ENCODE data around the gene RRBP1. TPM values are rescaled to one million over a fixed set of nuclear protein-coding genes. Genes with fewer than 3 reads are reported as not detected.

The RRBP1 gene
- total RNA-seq, 4 donors from 2014 or later: 33.7 to 57.7 (median 43.2) TPM

DNA sequence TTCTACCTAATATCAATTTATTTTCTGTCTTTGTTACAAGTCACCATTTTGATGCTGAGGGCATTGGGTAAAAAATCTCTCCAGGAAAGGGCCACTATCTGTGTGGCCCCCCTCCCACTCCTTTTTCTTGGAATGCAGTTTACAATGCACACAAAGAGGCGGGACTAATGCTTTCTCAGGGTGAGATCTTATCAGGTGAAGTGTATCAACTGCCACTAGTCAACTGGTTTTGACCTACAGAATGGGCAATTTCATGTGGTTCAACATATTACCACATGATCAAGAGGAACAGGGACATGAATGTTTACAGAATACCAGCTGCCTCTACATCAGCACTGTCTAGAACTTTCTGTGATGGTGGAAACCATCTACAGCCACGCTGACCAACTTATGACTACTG, 3.7 kb downstream of the RRBP1 start:
- intact Hi-C loops (cut with DNase I; ENCODE audit: low total_unique reads): no loop called here
- 79 to 84% methylated on average over 2 of the region's 2 CpGs for WGBS, 2 donors
- TF ChIP-seq POLR2A (IDR thresholded peaks at IDR 0.05): no peak
- TF ChIP-seq, protein P1, sequence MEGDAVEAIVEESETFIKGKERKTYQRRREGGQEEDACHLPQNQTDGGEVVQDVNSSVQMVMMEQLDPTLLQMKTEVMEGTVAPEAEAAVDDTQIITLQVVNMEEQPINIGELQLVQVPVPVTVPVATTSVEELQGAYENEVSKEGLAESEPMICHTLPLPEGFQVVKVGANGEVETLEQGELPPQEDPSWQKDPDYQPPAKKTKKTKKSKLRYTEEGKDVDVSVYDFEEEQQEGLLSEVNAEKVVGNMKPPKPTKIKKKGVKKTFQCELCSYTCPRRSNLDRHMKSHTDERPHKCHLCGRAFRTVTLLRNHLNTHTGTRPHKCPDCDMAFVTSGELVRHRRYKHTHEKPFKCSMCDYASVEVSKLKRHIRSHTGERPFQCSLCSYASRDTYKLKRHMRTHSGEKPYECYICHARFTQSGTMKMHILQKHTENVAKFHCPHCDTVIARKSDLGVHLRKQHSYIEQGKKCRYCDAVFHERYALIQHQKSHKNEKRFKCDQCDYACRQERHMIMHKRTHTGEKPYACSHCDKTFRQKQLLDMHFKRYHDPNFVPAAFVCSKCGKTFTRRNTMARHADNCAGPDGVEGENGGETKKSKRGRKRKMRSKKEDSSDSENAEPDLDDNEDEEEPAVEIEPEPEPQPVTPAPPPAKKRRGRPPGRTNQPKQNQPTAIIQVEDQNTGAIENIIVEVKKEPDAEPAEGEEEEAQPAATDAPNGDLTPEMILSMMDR (IDR thresholded peaks at IDR 0.05): no peak
- no peak for DNase-seq (ENCODE audit: low spot score in 2 of 2)
- H3K4me3 ChIP-seq (ENCODE audit: low read depth, poor library complexity, severe bottlenecking): no peak overlapping the region

DNA sequence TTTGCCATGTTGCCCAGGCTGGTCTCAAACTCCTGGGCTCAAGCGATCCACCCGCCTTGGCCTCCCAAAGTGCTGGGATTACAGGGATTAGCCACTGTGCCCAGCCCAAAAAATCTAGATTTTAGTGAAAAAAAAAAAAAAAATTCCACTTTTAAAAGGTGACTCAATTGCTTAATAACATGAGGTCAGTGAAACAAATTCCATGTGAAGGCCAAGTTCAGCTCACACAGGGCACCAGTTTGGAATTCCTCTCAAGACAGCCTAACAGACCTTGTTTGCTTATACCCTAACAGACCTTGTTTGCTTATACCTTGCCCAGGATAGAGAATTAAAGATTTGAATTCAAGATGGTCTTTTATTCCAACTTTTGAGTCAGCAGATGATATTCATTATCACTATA, 5.1 kb downstream of the RRBP1 start:
- 92 to 98% methylated on average over 2 of the region's 2 CpGs for WGBS, 2 donors
- DNase-seq (ENCODE audit: low spot score in 2 of 2): no peak
- intact Hi-C loops (cut with DNase I; ENCODE audit: low total_unique reads): no loop called here
- H3K4me3 ChIP-seq (ENCODE audit: low read depth, poor library complexity, severe bottlenecking): no peak overlapping the region
- TF ChIP-seq, protein P1 (IDR thresholded peaks at IDR 0.05): no peak
- no peak for TF ChIP-seq POLR2A (IDR thresholded peaks at IDR 0.05)

DNA sequence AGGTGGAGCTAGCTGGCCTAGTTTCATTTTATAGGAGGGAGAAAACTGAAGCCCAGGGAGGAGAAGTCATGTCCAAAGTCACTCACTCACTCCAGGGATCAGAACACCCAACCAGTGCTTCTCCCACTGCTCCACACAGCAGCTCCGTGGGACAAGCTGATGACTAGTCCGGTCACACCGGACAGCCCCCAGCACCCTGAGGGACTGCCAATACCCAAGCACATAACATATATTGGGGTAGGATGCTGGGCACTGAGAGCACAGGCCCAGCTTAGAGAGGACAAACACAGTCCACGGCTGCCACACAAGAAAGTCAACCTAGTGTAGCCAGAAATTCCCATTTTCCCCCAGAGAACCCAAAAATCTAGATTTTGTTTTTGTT, 5.7 kb downstream of the RRBP1 start:
- WGBS, 2 donors: 75 to 93% methylated on average over 4 of the region's 4 CpGs
- no peak for TF ChIP-seq POLR2A (IDR thresholded peaks at IDR 0.05)
- TF ChIP-seq, protein P1 (IDR thresholded peaks at IDR 0.05): no peak
- intact Hi-C loops (cut with DNase I; ENCODE audit: low total_unique reads): no loop called here

DNA sequence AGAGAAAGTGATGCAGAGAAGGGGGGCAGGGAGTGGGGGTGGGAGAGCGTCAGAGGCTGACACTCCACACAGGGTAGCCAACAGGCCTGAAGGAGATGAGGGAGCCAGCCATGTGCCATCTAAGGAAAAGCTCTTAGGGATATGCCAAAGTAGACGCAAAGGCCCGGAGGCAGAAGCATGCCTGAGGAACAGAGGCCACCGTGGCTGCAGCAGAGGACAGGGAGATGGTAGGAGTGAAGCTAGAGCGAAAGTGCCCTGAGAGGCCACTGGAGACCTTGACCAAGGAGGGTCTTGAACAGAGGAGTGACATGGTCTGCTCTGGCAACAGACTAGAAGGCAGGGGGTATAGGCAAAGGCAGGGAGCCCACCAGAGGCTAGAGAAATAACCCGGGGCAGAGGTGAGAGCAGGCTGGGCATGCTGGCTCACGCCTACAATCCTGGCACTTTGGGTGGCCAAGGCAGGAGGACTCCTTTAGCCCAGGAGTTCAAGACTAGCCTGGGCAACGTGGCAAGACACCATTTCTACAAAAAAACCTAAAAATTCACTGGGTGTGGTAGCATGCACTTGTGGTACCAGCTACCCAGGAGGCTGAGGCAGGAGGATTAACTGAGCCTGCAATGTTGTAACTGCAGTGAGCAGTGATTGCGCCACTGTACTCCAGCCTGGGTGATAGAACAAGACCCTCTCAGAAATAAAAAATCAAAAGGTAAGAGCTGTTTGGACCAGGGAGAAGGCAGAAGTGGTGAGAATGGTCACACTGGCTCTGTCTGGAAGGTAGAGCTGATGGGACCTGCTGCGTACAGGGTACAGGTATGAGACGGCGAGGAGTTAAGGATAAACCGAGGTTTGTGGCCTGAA, 6.3 kb downstream of the RRBP1 start:
- H3K4me3 ChIP-seq (ENCODE audit: low read depth, poor library complexity, severe bottlenecking): no peak overlapping the region
- no peak for TF ChIP-seq POLR2A (IDR thresholded peaks at IDR 0.05)
- TF ChIP-seq, protein P1 (IDR thresholded peaks at IDR 0.05): no peak
- 78 to 84% methylated on average over 13 of the region's 13 CpGs for WGBS, 2 donors
- intact Hi-C loops (cut with DNase I; ENCODE audit: low total_unique reads): no loop called here
- peak in 1 of 2 donors; percentile 80 for DNase-seq (ENCODE audit: low spot score in 2 of 2)

More for the DNA sequence above, 5.7 kb downstream of the RRBP1 start:
- no peak overlapping the region for H3K4me3 ChIP-seq (ENCODE audit: low read depth, poor library complexity, severe bottlenecking)
- peak in 1 of 2 donors; percentile 72 for DNase-seq (ENCODE audit: low spot score in 2 of 2)

DNA sequence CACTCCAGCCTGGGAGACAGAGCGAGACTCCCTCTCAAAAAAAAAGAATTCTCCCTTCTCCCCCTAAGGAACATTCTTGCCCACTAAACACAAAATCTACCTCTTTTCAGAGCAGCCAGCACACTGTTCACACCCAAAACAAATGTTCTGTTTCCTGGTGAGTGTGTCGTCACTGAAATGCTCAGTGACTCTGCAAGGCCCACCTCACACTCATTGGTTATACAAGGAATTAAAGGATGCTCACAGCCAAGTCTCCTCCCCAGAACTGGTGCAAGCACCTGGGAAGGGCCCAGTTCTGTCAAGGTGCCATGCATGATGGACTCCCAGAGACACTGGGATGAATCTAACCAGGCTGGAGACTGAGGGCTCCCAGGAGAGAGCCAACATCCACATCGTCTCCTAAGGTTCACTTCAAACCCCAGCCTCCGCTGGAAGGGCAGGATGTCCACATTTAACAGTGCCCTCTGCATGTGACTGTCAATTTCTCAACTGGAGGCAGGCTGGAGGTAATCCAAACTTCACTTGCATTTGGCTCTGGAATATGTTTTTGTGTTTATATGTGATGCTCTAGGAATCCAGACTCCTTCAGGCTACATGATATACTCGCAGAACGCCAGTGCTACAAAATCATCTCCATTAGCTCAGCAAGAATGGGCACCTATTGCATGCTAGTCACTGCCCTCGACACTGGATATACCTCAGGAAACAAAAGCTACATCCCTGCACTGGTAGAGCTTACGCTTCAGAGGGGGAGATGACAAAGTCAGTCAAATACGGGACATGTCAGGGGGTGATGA, 7.1 kb downstream of the RRBP1 start:
- intact Hi-C loops (cut with DNase I; ENCODE audit: low total_unique reads): no loop called here
- TF ChIP-seq, protein P1 (IDR thresholded peaks at IDR 0.05): no peak
- TF ChIP-seq POLR2A (IDR thresholded peaks at IDR 0.05): no peak
- no peak overlapping the region for H3K4me3 ChIP-seq (ENCODE audit: low read depth, poor library complexity, severe bottlenecking)
- DNase-seq (ENCODE audit: low spot score in 2 of 2): peak; percentile 59 to 85
- WGBS, 2 donors: 53 to 64% methylated on average over 9 of the region's 9 CpGs

Measured in lower leg skin (tissue), 4 donors.